Measurements from ENCODE around the gene OR4K14.
"Not testable (repeated sequence)": the region's sequence is repeated elsewhere in the genome, so short reads cannot be mapped to it uniquely, and the experiment has no call there.

OR4K14 gene, protein sequence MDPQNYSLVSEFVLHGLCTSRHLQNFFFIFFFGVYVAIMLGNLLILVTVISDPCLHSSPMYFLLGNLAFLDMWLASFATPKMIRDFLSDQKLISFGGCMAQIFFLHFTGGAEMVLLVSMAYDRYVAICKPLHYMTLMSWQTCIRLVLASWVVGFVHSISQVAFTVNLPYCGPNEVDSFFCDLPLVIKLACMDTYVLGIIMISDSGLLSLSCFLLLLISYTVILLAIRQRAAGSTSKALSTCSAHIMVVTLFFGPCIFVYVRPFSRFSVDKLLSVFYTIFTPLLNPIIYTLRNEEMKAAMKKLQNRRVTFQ

DNA sequence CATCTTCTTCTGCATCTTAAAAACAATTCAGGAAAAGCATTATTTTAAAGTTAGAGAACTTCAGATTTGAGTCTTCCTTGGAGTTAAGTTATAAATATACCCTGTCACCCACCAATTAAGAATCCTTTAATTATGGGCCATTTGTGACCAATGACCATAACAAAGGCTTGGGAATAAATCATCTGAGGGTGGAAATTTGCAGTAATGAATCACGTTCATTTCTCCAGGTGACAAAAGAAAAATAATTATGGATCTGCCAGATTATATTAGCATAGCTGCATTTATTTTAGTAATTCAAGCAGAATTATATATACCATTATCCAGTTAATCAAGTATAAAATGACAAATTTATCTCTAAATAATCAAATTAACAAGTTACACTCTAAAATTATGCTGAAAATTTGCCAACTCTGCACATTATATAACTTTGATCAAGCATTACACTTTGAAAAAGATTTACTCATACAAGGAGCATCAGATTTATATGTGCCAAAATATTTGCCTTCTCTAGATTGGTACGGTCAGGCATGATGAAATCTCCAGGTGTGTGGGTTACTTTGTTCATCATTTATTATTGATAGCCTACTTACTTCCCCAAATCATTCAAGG is at the start of gene OR4K14:
Gene OR4K14 (minus strand): TSS at position 51 of the 609 bp plus-strand sequence. CDS start 4,114 bp downstream, outside the sequence.
- DNase-seq (ENCODE audit: extremely low read depth in 1 of 2, low read depth in 1 of 2) = no peak

DNA sequence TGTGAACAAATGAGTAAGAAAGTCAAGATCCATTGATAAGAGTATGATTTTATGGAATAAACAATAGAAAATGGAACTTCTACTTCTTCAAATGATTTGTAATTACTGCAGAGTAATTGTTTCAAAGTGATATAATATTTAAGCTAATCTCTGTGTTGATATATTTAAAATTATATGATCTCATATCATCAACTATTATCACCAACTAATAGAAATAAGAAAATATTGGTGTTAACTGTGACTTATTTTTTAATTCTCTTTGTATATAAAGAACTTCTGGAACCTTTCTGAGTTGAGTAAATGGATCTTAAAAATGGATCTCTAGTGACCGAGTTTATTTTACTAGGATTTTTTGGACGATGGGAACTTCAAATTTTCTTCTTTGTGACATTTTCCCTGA is 40.6 kb upstream of the OR4K14 start, which contains the start of gene OR4L1:
Gene OR4L1 (plus strand): TSS at position 301 of the 400 bp plus-strand sequence. CDS start 0 bp downstream, at position 301.
- DNase-seq (ENCODE audit: extremely low read depth in 1 of 2, low read depth in 1 of 2) = no peak

DNA sequence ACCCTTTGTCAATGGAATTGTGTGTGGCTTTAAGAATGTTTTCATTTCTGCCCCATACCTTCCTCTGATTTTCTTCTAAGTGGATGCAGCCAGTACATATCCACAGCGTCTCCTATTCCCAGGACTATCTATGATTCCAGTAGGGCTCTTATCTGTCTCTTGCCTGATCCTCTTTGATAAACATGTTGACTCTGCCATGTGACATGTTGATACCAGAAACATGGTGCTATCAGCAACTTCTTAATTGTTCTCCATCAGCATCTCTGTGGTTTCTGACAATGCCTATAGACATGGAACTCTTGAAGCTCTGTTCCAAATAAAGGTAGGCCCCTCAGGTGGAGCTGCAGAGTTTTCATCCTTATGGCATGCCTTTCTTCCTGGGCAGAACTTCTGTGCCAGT is 29.1 kb upstream of the OR4K14 start:
- DNase-seq (ENCODE audit: extremely low read depth in 1 of 2, low read depth in 1 of 2) = no peak

DNA sequence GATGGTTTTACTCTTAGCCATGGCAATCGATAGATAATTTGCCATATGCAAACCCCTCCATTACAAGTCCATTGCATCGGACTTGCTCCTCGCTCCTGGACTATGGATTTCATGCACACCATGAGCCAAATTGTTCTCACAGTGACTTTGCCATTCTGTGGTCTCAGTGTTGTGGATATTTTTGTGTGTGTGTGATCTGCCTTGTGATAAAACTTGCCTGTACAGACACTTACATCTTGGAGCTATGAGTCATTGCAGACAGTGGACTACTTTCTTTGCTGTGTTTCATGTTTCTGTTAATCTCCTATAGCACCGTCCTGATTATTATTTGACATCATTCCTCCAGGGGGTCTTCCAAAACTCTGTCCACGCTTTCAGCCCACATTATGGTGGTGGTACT is 25.1 kb upstream of the OR4K14 start:
- DNase-seq (ENCODE audit: extremely low read depth in 1 of 2, low read depth in 1 of 2) = no peak

DNA sequence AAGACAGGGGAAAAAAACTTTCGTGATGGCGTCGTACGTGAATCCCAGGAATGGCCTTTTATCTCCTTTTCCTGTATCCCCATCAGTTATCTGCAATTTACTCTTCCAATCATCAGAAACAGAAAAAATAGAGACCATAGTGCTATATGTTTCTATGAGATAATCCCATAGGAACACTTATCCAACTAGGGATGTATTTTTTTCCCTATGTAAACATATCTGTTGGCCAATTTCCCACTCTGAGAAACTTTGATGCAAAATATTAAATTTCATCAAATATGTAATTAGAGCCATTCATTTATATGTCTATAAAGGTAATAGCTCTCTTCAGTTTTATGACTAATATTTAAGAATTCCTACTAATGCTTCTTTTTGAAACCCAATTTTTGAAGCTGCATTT is 16.8 kb upstream of the OR4K14 start, which contains the start of gene OR4K13:
Gene OR4K13 (minus strand): TSS at position 101 of the 400 bp plus-strand sequence. CDS start 1,280 bp downstream, outside the sequence.
- no peak for DNase-seq (ENCODE audit: extremely low read depth in 1 of 2, low read depth in 1 of 2)

DNA sequence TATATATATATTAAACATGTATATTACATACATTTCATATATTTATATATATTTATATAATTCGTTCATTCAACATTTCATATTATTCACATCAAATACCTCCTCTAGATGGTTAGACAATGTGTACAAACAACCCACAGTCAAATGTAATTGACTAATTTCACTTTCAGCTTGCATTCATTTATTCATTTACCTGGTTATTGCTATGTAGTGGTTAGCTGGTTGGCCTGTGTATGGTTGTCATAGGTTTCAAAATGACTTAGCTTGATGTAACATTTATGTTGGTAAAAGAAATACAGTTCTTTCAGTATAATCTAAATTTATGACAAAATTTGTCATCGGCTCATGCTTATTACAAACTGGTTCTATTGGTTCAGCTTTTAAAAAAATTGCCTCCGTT is 16.3 kb upstream of the OR4K14 start:
- no peak for DNase-seq (ENCODE audit: extremely low read depth in 1 of 2, low read depth in 1 of 2)

DNA sequence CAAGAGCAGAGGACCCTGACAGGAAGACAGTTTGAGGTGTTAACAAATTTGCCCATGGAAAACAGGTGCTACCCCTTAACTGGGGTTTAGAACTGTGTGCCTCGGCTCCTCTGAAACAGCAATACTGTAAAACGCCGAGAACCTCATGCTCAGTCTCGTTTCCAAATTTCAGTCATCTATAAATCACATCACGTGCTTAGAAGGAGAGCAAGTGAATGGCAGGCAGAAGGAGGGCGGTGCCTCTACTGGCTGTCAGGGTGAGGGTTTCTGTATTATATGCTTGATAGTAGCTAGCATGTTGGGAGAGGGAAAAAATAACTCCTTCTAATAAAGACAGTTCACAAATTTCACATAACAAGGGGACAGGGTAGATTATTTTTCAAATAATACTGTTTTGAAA is 12.0 kb upstream of the OR4K14 start:
- DNase-seq (ENCODE audit: extremely low read depth in 1 of 2, low read depth in 1 of 2) = no peak

DNA sequence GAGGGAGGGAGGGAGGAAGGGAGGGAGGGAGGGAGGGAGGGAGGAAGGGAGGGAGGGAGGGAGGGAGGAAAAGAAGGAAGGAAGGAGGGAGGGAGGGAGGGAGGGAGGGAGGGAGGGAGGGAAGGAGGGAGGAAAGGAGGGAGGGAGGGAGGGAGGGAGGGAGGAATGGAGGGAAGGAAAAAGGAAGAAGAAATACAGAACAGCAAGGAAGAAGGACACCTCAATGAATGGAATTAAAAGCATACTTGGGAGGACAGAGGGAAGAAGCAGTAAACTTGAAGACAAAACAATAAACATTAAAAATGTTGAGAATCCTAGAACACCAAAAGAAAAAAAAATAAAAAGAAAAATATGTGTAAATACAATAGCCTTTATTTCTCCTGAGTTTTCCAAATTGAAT is 11.0 kb downstream of the OR4K14 start:
- DNase-seq (ENCODE audit: extremely low read depth in 1 of 2, low read depth in 1 of 2) = no peak

DNA sequence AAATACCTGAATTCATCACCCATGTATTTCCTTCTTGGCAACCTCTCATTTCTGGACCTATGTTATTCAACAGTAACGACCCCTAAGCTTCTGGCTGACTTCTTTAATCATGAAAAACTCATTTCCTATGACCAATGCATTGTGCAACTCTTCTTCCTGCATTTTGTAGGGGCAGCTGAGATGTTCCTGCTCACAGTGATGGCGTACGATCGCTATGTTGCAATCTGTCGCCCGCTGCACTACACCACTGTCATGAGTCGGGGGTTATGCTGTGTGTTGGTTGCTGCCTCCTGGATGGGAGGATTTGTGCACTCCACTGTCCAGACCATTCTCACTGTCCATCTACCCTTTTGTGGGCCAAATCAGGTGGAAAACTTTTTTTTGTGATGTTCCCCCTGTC is 16.8 kb downstream of the OR4K14 start:
- DNase-seq (ENCODE audit: extremely low read depth in 1 of 2, low read depth in 1 of 2) = no peak

DNA sequence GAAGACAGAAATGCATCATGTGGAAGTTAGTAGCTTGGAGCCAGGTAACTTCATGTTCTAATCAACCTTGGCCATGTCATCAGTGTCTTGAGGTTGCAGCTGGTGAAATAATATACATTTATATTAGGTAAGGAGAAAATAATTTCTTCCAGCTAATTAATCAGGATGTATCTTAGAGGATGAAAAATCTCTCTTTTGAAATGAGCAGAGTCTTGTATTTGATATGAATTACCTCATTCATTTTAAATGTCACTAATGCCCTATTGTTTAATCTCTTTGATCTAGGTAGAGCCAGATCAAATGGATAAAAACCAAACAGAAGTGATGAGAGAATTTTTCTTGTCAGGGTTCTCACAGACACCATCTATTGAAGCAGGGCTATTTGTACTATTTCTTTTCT is 17.2 kb downstream of the OR4K14 start, which contains the start of gene OR4Q2:
Gene OR4Q2 (plus strand): TSS at position 301 of the 400 bp plus-strand sequence.
- DNase-seq (ENCODE audit: extremely low read depth in 1 of 2, low read depth in 1 of 2) = no peak

DNA sequence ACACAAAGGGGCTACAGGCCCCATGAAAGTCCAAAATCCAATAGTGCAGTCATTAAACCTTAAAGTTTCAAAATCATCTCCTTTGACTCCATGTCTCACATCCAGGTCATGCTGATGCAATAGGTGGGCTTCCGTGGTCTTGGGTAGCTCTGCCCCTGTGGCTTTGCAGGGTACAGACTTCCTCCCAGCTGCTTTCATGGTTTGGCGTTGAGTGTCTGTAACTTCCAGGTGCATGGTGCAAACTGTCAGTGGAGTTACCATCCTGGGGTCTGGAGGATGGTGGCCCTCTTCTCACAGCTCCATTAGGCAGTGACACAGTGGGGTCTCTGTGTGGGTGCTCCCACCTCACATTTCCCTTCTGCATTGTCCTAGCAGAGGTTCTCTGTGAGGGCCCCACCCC is 25.7 kb downstream of the OR4K14 start:
- DNase-seq (ENCODE audit: extremely low read depth in 1 of 2, low read depth in 1 of 2) = no peak

DNA sequence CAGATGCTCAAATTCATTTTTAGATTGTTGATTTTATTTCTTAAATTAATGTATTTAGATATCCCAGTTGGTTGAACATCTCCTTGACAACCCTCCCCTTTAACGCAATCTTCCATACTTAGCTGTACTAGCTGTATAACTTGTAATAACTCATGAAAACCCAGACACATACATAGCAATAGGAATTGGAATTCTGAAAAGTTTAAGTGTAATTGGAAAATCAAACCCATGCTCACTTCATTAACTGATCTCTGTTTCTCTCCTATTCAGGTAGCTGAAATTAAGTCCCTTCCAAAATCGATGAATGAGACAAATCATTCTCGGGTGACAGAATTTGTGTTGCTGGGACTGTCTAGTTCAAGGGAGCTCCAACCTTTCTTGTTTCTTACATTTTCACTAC is 43.8 kb downstream of the OR4K14 start, which contains the start of gene OR4K15:
Gene OR4K15 (plus strand): TSS at position 301 of the 400 bp plus-strand sequence. CDS start 0 bp downstream, at position 301.
- DNase-seq (ENCODE audit: extremely low read depth in 1 of 2, low read depth in 1 of 2) = no peak

DNA sequence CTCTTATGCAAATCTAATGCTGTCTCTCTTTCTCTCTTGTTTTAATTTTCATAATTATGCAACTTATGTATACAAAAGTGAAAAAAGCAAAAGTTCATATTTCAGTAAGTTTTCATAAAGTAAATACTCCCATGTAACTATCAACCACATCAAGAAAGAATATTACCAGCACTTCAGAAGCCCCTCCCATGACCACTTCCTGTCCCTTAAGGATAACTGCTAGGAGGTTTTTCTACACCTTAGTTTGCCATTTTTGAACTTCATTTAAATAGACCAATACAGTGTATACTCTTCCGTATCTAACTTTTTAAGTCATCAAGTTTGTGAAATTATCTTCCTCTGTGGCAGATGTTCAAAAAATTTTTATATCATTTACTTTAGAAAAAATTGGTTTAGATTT is 44.3 kb downstream of the OR4K14 start:
- DNase-seq (ENCODE audit: extremely low read depth in 1 of 2, low read depth in 1 of 2) = no peak

DNA sequence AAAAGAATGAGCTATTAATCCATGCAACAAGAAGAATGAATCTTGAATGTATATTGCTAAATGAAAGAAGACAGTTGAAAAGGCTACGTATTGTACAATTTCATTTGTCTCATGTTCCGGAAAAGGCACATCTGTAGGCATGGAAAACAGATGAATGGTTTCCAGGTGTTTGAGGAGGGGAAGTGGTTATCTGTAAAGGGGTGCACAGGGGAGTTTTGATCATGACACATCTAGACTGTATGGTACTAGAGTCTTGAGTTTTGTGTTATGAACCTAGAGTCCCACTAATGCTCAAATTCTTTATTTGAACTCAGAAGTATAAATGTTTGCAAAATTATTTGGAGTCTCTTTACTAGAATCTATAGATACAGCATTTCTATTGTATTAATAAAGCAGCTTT is 49.4 kb downstream of the OR4K14 start:
- DNase-seq (ENCODE audit: extremely low read depth in 1 of 2, low read depth in 1 of 2) = not testable (repeated sequence)

Data from activated CD8-positive, alpha-beta memory T cell treated with anti-CD3 and anti-CD28 coated beads for 1 hour (primary cell).